ENCODE data around the gene STK32C. TPM values are rescaled to one million over a fixed set of nuclear protein-coding genes. Genes with fewer than 3 reads are reported as not detected.

The STK32C gene
- polyA plus RNA-seq, 1 donor from 2014 or later, result 23.2 TPM

DNA sequence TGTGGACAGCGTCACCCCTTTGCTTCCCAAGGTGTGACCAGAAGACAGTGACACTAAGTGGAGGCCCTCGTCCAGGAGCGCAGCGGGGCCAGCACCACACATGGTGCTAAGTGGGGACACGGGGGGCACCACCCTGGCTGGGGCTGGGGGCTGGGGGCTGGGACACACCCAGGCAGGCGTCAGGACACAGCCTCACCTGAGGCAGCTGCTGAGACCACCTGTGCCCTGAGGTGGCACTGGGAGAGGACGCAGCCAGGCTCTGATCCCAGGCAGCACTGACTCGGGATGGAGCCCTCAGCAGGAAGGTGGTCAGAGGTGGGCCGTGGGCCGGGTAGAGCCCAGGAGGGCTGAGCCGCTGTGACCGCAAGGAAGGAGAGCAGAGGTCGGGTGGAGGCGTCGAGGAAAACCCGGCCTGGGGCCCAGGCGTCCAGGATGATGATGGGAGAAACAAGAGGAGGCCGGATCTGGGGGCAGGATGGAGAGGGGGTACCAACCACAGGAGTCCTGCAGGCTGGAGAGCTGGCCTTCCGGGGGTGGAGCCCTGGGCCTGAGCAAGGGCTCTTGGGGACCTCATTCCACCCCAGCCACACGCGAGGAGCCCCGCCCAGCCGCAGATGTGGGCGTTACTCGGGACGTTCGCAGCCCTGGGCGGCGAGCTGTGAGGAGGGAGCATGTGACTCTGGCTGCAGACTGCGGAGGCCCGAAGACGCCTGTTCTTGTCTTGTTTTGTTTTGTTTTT lies 46.8 kb upstream of the STK32C start:
- H3K4me3 ChIP-seq (ENCODE audit: low read length), result no peak overlapping the region
- no peak overlapping the region for H2AFZ ChIP-seq (ENCODE audit: low read depth, low read length)
- no peaks in the 10 kb centered on the region for H3F3A ChIP-seq (ENCODE audit: insufficient read depth, low read length, poor library complexity, severe bottlenecking)
- no peak overlapping the region for H3K9ac ChIP-seq (ENCODE audit: low read length)
- H3K79me2 ChIP-seq (replicated peaks; ENCODE audit: insufficient read depth, low read length), result no peaks in the 10 kb centered on the region
- H3K27ac ChIP-seq (ENCODE audit: low read length), result no peak overlapping the region
- no peaks in the 10 kb centered on the region for H3K9me3 ChIP-seq (ENCODE audit: low read length)
- H3K27me3 ChIP-seq (ENCODE audit: insufficient read depth, low read depth, low read length), result no peaks in the 10 kb centered on the region
- no peak overlapping the region for H3K4me2 ChIP-seq (ENCODE audit: low read length)
- H4K20me1 ChIP-seq (ENCODE audit: insufficient read depth), result no peaks in the 10 kb centered on the region
- no peaks in the 10 kb centered on the region for H3K9me2 ChIP-seq (ENCODE audit: insufficient read depth, low read length)
- H3K36me3 ChIP-seq (ENCODE audit: insufficient read depth, low read length), result no peaks in the 10 kb centered on the region
- no peak for TF ChIP-seq EZH2 (IDR thresholded peaks at IDR 0.05; ENCODE audit: borderline replicate concordance, insufficient read depth, low read length, poor library complexity, severe bottlenecking)
- TF ChIP-seq, protein P1, sequence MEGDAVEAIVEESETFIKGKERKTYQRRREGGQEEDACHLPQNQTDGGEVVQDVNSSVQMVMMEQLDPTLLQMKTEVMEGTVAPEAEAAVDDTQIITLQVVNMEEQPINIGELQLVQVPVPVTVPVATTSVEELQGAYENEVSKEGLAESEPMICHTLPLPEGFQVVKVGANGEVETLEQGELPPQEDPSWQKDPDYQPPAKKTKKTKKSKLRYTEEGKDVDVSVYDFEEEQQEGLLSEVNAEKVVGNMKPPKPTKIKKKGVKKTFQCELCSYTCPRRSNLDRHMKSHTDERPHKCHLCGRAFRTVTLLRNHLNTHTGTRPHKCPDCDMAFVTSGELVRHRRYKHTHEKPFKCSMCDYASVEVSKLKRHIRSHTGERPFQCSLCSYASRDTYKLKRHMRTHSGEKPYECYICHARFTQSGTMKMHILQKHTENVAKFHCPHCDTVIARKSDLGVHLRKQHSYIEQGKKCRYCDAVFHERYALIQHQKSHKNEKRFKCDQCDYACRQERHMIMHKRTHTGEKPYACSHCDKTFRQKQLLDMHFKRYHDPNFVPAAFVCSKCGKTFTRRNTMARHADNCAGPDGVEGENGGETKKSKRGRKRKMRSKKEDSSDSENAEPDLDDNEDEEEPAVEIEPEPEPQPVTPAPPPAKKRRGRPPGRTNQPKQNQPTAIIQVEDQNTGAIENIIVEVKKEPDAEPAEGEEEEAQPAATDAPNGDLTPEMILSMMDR (IDR thresholded peaks at IDR 0.05; ENCODE audit: poor library complexity, severe bottlenecking), result no peak

DNA sequence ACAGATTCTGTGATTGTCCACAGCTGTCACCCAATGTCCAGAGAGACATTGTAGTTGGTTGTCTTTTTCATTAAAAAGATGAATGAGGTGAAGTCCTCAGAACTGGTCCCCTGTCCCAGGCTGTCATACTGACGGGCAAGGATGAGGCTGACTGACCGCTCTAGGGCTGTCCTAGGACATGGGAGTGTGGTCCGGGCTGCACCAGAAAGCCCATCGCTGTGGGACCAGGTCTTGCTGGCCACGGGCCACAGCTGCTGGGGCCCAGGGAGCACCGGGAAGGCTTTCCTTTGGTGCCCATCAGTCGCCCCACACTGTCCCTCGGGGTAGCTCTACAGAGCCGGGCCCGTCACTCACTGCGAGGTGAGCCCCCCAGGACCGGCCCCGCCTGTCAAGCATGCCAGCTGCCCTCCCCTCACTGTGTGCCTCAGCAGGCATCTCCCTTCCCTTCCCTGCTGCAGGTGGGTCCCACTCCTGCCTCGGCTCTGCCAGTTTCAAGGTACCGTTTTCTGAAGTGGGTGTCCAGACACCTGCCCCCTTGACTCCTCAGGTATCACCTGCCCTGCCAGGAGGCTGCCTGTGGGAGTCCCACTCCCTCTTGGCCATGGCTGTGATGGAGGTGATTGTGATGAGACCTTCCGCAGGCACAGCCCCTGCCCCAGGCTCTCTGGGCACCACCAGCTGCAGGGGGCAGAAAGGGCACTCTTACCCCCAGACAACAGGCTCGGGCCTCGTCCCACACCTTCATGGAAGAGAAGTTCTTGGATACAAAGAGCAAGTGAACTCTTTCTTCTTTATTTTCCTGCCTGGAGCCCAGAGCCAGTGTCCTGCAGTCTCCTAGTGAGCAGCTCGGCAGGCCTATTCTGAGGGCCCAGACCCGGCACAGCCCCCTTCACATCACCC lies 46.0 kb upstream of the STK32C start:
- Histone ChIP-seq H3K9me2 (ENCODE audit: insufficient read depth, low read length) (no peaks in the 10 kb centered on the region), H2AFZ (ENCODE audit: low read depth, low read length) (no peak overlapping the region), H3K4me2 (ENCODE audit: low read length) (no peak overlapping the region), H3K36me3 (ENCODE audit: insufficient read depth, low read length) (no peaks in the 10 kb centered on the region), H3K27ac (ENCODE audit: low read length) (no peak overlapping the region), H3K4me3 (ENCODE audit: low read length) (no peak overlapping the region), H4K20me1 (ENCODE audit: insufficient read depth) (no peaks in the 10 kb centered on the region), H3K9me3 (ENCODE audit: low read length) (no peaks in the 10 kb centered on the region), H3K27me3 (ENCODE audit: insufficient read depth, low read depth, low read length) (no peaks in the 10 kb centered on the region), H3K79me2 (replicated peaks; ENCODE audit: insufficient read depth, low read length) (no peaks in the 10 kb centered on the region), H3F3A (ENCODE audit: insufficient read depth, low read length, poor library complexity, severe bottlenecking) (no peaks in the 10 kb centered on the region), H3K9ac (ENCODE audit: low read length) (no peak overlapping the region)
- TF ChIP-seq, protein P1 (IDR thresholded peaks at IDR 0.05; ENCODE audit: poor library complexity, severe bottlenecking), result no peak
- TF ChIP-seq RAD21 (conservative IDR thresholded peaks at IDR 0.05), result no peak
- TF ChIP-seq SMC3 (conservative IDR thresholded peaks at IDR 0.05; ENCODE audit: poor library complexity), result no peak
- no peak for TF ChIP-seq POLR2AphosphoS5 (IDR thresholded peaks at IDR 0.05)
- no peak for TF ChIP-seq EP300 (conservative IDR thresholded peaks at IDR 0.05; ENCODE audit: poor library complexity, severe bottlenecking)
- no peak for TF ChIP-seq EZH2 (IDR thresholded peaks at IDR 0.05; ENCODE audit: borderline replicate concordance, insufficient read depth, low read length, poor library complexity, severe bottlenecking)
- TF ChIP-seq MXI1 (conservative IDR thresholded peaks at IDR 0.05; ENCODE audit: poor library complexity, severe bottlenecking), result no peak
- TF ChIP-seq, protein P2, sequence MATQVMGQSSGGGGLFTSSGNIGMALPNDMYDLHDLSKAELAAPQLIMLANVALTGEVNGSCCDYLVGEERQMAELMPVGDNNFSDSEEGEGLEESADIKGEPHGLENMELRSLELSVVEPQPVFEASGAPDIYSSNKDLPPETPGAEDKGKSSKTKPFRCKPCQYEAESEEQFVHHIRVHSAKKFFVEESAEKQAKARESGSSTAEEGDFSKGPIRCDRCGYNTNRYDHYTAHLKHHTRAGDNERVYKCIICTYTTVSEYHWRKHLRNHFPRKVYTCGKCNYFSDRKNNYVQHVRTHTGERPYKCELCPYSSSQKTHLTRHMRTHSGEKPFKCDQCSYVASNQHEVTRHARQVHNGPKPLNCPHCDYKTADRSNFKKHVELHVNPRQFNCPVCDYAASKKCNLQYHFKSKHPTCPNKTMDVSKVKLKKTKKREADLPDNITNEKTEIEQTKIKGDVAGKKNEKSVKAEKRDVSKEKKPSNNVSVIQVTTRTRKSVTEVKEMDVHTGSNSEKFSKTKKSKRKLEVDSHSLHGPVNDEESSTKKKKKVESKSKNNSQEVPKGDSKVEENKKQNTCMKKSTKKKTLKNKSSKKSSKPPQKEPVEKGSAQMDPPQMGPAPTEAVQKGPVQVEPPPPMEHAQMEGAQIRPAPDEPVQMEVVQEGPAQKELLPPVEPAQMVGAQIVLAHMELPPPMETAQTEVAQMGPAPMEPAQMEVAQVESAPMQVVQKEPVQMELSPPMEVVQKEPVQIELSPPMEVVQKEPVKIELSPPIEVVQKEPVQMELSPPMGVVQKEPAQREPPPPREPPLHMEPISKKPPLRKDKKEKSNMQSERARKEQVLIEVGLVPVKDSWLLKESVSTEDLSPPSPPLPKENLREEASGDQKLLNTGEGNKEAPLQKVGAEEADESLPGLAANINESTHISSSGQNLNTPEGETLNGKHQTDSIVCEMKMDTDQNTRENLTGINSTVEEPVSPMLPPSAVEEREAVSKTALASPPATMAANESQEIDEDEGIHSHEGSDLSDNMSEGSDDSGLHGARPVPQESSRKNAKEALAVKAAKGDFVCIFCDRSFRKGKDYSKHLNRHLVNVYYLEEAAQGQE (IDR thresholded peaks at IDR 0.05; ENCODE audit: borderline replicate concordance), result no peak
- TF ChIP-seq TAF1 (IDR thresholded peaks at IDR 0.05; ENCODE audit: low read depth), result no peak

All from neural cell (in vitro differentiated cells).